NB4 (cell line): ENCODE measurements around the gene ASCC2.

Source experiments
- DNase-seq: peaks from one replicate; pipeline ENCODE4 v3.0.0; 2010; ENCODE audit warnings: low read depth
- H3K4me3 ChIP-seq: one replicate; pipeline ENCODE4 v1.5.1; 2011; ENCODE audit warnings: mild to moderate bottlenecking, low read depth, low read length, moderate library complexity
- MYC ChIP-seq: IDR thresholded peaks from 2 replicates; pipeline ENCODE4 v1.6.1; 2011; ENCODE audit warnings: low read depth, low read length
- POLR2A ChIP-seq: IDR thresholded peaks from 2 replicates; pipeline ENCODE4 v1.6.1; 2011; ENCODE audit warnings: mild to moderate bottlenecking; ENCODE audit not compliant: insufficient read length; ENCODE audit errors: extremely low read depth
- TF ChIP-seq, protein P1 (sequence below): IDR thresholded peaks from one replicate; pipeline ENCODE4 v1.5.1; 2012; ENCODE audit warnings: low read depth, low read length
- TF ChIP-seq, protein P2 (sequence below): IDR thresholded peaks from 2 replicates; pipeline ENCODE4 v1.6.1; 2011; ENCODE audit warnings: low read depth, low read length

The ASCC2 gene

DNA sequence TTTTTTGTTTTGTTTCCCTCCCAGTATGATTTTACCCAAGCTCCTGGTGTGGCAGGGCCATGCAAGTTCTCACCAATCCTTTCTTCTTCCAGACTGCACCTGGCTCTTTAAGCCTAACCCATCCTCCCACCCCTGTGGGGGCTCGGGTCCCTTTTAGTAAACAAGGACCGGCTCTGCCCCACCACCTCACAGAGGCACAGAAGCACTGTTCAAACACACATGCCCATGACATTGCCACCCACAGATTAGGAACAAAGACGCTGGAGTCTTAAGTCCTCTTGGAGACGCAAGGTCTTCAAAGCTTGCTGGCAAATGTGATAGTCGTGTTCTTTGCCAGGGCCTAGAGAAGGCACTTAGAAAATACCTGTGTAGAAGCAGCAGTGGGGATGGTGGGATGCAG lies 52.0 kb downstream of the ASCC2 start:
- no peak overlapping the region for H3K4me3 ChIP-seq
- no peak for DNase-seq
- TF ChIP-seq, protein P1, sequence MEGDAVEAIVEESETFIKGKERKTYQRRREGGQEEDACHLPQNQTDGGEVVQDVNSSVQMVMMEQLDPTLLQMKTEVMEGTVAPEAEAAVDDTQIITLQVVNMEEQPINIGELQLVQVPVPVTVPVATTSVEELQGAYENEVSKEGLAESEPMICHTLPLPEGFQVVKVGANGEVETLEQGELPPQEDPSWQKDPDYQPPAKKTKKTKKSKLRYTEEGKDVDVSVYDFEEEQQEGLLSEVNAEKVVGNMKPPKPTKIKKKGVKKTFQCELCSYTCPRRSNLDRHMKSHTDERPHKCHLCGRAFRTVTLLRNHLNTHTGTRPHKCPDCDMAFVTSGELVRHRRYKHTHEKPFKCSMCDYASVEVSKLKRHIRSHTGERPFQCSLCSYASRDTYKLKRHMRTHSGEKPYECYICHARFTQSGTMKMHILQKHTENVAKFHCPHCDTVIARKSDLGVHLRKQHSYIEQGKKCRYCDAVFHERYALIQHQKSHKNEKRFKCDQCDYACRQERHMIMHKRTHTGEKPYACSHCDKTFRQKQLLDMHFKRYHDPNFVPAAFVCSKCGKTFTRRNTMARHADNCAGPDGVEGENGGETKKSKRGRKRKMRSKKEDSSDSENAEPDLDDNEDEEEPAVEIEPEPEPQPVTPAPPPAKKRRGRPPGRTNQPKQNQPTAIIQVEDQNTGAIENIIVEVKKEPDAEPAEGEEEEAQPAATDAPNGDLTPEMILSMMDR, result no peak
- TF ChIP-seq POLR2A (no peak), MYC (no peak)
- TF ChIP-seq, protein P2, sequence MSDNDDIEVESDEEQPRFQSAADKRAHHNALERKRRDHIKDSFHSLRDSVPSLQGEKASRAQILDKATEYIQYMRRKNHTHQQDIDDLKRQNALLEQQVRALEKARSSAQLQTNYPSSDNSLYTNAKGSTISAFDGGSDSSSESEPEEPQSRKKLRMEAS, result no peak

DNA sequence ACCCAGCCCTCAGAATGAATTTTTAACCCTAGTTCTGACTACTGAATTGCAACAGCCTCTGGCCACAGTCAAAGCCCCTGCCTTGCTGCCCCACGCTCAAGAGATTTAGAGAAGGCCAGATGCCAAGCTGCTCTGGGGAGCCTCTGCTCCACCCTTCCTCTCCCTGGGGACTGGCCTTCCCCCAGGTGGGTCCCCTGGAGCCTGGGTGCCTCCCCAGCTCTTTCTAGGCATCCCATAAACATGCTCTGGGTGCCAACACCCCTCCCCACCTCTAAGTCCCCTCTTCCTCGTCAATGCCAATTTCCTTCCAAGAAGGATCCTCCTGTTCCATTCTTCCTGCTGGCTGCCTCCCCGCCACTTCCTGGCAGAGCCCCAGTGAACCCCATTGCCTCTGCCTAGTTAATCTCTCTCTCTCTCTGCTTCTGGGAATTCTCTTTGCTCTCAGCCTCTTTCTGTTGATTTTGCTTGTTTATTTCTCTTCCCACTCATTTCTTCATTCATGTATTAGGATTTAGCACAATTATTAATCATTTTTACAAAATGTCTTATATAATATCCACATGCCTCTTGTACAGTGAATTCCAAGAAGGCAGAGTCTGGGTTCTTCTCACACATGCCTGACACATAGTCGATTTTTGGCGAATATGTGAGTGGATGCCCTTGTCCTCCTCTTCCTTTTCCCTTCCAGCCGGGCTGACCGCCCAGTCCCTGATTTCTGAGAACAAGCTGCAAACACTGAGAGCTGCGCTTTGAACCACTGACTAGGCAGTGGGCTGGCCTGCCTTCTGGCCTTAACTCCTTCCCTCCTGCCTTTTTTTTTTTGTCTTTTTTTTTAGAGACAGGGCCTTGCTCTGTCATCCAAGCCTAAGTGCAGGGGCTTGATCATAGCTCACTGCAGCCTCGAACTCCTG lies 53.4 kb downstream of the ASCC2 start:
- no peak for DNase-seq
- TF ChIP-seq POLR2A (no peak), MYC (no peak)
- TF ChIP-seq, protein P2, result no peak
- TF ChIP-seq, protein P1, result no peak
- no peak overlapping the region for H3K4me3 ChIP-seq

DNA sequence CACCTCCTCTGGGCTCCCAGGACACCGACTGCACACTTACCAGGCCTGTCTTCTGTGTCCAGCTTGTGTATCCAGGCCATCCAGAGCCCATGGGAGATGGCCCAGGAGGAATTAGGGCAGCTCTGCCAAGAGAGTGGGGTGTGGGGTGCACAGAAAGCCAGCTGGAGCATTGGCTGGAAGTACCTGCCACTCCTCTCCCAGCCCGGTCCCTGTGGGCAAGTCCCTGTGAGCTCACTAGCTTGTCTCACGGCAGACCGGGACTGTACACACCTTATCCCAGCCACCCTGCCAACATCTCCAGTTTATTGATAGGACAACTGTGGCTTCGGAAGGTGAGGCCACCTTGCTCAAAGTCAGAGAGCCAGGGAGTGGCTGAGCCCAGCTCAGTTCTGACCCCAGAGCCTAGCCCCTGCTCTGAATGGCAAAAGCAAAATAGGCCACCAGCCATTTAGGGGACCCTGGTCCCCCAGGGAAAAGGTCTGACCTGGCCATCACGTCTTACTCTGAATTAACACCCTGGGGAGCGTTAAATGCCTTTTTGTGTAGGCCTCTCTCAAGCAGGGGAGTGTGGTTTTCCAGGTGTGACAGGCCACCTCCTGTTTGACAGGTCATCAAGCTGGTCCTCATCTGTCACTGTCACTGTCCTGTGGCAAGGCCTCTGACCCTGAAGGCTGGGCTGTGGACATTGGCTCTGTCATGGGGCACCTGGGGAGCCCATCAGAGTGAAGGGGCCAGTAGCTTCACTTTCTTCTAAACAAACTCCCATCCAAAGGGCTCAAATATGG lies 55.8 kb downstream of the ASCC2 start:
- H3K4me3 ChIP-seq, result no peak overlapping the region
- DNase-seq, result no peak
- TF ChIP-seq, protein P1, result no peak
- TF ChIP-seq POLR2A (no peak), MYC (no peak)
- TF ChIP-seq, protein P2, result no peak

- TF ChIP-seq POLR2A (no peak), MYC (no peak)
- TF ChIP-seq, protein P2, result no peak
- TF ChIP-seq, protein P1, result no peak
- no peak overlapping the region for H3K4me3 ChIP-seq
- DNase-seq, result no peak
Measured at GRCh38 chr22:29780748-29781676, 57.1 kb downstream of the ASCC2 start.

DNA sequence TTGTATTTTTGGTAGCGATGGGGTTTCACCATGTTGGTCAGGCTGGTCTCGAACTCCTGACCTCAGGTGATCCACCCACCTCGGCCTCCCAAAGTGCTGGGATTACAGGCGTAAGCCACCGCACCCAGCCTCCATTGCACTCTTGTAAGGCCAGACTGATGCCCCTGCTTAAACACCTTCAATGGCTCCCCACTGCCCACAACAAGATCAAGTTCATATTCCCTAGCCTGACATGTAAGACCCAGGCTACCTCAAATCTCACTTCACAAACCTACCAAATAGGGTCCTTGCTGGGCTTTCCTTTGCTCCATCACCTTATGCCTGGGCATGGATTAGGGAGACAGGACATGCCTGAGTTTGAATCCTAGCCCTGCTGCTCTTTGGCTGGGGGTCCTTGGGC lies 57.9 kb downstream of the ASCC2 start:
- DNase-seq, result no peak
- no peak overlapping the region for H3K4me3 ChIP-seq
- TF ChIP-seq, protein P2, result no peak
- TF ChIP-seq MYC (no peak), POLR2A (no peak)
- TF ChIP-seq, protein P1, result no peak
